NK-92 (cell line): Measurements from ENCODE around the gene MKNK2.

Experiments
- DNase-seq: peaks from one replicate; lab custom pipeline; 2025; ENCODE audit not compliant: unreplicated experiment; lab: John Stamatoyannopoulos, UW

Gene MKNK2

DNA sequence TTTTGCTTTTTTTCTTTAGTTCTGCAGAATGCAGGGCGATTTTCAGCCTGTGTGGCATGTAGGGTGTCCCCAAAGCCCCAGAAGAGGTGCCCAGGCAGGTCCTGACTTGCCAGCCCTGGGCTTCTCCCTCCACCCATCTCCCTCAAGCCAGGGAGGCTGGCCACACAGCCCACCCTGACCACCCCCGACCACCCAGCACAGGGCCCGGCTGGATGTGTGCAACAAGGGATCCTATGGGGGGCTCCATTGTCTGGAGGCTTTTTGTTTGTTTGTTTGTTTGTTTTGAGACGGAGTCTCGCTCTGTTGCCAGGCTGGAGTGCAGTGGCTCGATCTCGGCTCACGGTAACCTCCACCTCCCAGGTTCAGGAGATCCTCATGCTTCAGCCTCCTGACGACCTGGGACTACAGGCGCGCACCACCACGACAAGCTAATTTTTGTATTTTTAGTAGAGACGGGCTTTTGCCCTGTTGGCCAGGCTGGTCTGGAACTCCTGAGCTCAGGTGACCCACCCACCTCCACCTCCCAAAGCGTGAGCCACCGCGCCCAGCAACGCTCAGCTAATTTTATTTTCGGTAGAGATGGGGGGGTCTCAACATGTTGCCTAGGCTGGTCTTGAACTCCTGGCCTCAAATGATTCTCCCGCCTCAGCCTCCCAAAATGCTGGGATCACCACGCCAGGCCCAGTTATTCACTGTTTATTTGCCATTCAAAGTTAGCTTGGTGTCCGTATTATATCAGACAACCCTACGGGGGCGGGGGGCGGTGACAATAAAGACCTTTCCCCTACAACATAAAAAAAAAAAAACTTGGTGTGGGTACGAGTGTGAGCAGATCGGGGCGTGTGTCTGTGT lies 7.8 kb upstream of the MKNK2 start:
- no peak for DNase-seq

DNA sequence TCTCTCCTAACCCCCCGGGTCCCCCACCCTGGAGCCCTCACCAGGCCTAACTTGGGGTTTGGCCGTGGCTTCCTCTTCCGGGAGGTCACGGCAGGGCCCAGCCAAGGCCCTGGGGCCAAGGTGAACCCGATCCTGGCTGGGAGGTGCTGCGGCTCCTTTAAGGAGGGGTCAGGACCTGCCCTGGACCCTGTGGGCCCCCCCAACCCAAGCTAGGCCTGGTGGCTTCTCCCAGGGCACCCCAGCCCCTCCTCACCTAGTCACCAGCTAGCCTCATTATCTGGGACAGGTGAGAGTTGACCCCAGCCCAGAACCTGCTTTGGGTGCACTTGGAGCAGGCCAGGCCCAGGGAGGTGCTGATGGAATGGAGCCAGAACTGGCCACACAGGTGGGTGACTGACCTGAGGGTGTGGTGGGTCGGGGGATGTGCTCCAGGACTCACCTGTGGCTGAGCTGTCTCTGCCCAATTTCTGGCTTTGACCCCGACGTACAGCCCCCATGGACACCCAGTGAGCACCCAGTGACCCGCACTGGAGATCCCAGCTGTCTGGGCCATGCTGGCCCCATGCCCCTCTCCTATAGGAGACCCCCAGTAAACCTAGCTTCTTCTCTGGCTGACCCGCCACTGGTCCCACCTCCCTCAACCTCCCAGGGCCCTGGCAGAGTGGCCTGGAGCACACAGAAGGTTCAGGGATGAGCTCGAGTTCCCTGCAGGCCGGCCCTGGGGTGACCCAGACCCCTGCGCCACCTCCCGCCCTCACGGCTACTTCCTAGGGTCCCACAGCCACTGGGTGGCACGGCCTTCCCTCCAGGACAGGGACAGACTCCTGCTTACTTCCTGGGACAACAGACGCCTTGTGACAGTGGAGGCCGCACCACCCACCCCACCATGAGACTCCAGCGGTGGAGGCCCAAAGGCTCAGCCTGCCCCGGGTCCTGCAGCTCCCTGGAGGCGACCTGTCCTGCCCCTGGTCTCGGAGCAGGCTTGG lies 6.7 kb upstream of the MKNK2 start:
- DNase-seq: no peak

DNA sequence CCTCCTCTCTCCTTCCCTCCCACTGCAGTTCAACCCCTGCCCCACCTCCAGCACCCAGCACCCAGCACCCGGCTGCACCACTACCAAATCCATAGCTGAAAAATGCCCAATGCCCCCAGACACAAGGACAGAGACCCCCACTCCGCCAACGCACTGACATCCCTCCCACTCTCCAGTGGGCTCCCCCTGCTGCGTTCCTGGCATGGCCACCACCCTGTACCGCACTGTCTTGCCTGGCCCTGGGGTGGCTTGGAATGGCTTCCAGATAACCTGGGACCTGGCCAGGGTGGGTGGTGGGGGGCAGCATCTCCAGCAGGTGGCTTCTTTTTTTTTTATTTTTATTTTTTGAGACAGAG lies 5.8 kb upstream of the MKNK2 start:
- DNase-seq: no peak

DNA sequence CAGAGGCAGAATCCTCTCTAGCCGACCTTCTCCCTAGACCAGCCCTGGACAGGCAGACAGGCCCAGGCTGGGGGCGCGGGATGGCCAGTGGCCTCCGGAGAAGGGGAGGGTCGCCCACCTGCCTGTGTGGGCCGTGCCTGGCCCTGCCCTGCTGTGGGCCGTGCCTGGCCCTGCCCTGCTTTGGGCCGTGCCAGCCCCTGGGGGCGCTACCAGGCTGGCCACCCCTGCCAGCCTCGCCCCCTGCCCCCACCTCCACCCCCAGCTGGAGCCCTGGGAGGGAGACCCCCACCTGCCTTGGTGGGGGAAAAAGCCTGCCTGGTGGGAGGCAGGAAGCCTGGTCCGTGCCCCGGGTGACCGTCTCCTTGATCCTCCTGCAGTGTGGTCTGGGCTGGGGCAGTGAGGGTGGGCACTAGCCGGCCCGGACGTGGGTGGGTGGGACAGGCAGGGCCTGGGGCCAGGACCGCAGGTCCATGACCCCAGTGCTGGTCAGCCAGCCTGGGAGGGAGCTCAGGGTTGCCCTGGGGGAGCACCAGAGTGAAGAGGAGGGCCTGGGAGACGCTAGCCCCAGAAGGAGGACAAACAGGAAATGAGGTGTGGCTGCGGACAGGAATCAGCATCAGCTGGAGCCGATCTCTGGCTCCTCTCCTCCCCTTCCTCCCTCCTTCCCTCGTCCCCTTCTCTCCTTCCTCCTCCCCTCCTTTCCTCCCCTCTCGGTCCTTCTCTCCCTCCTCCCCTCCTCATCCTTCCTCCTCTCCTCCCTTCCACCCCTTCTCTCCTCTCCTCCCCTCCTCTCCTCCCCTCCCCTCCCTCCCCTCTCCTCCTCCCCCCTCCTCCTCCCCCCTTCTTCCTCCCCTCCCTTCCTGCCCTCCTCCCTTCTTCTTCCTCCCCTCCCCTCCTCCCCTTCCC lies 5.1 kb upstream of the MKNK2 start:
- no peak for DNase-seq

DNA sequence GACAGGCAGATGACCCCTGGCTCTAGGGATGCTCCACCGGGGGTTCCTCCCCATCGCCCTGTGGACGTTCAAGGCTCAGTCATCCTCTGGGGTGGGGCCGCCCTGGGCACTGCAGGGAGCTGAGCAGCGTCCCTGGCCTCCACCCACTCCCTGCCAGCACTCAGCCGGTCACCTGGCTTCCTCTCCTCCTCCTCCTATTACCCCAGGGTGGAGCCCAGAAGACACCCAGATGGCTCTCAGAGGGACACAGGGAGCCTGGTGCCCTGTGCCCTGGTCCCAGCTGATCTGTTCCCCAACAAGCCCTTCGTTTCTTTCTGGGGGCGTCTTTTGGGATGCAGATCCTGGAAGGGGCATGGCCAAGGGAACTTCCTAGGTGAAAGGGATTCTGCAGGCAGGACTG lies 3.7 kb upstream of the MKNK2 start:
- DNase-seq: no peak

DNA sequence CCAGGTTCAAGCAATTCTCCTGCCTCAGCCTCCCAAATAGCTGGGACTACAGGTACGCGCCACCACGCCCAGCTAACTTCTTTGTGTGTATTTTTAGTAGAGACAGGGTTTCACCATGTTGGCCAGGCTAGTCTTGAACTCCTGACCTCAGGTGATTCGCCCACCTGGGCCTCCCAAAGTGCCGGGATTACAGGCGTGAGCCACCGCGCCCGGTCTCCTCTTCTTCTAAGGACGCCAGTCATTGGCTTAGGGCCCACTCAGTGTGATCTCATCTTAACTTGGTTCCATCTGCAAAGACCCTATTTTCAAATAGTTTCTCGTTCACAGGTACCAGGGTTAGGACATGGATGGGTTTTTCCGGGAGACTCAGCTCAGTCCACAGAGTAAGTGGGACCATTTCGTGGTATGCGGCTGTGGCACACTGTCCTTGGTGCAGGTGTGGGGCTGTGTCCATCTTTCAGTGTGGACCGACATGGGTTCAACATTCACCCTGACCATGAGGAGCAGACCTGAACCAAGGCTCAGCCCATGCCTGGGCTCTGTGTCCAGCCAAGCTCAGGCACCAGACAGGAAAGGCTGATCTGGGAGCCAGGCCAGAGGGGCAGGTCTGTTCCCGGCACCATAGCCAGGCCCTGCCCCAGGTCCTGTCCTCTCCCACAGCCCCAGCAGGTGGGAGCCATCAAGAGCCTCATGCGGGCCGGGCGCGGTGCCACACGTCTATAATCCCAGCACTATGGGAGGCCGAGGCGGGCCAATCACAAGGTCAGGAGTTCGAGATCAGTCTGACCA lies 2.8 kb upstream of the MKNK2 start:
- DNase-seq: no peak

DNA sequence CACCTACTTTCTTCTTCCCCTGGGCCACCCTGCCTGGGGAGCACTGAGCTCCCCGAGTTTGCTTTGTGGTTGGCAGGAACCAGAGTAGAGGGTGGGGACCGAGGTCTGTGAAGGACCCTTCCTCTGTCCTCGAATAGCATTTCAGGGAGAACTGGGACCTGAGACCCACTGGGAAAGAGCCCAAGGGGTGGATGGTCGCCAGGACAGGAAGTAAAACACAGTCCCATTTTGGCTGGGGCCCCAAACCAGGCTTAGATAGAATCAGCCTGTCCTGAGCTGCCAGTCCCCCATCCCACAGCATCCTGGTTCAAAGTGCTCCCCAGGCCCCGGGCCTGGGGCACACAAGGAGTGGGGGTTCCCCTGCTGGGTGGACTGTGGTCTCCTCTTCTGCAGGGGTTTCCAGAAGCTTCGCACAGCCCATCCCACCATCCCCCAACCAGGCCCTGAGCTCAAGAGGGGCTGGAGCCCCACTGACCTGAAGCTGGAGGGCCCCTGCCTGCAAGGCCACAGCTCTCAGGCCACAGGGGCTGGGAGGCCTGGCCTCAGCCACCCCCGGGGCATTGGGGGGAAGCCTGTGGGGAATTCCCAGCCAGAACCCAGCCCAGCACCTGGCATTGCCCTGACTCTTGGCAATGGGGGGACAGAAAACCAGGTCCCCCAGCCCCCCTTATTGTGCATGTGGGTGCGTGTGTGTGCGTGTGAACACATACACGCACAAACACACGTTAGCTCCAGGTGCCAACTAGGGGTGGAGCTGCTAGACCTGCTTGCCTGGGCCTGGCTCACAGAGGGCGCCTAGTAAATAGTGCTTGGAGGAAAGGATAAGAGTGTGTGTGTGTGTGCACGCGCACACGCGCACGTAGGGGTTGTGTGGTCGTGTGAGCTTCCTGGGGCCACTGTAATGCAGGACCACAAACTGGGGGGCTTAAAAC lies 995 bp upstream of the MKNK2 start:
- DNase-seq: no peak

DNA sequence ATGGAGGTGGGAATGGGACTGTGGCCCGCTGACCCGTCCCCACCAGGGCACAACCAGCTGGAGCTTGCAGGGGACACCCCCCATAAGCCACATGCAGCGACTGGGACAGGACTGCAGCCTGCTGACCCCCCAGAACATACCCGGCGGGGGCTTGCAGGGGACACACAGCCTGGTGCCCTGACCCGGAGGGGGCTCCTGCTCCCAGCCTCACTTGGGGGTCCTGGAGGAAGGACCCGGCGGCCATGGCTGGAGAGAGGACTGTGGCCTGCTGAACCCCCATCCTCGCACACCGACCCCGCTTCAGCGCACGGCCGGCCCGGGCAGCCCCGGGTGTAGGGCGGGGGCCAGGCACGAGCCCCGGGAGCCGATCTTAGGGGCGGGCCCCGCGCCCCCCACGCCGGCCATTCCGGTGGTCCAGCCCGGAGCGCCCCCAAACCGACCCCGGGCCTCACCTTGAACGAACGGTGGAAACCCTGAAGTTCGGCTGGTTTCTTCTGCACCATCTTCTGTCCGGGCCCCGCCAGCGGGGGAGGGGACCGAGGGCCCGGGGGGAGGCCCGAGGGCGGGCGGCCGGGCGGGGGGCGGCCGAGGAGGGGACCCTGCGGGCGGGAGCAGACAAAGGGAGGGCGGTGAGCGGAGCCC lies 574 bp downstream of the MKNK2 start:
- DNase-seq: no peak

DNA sequence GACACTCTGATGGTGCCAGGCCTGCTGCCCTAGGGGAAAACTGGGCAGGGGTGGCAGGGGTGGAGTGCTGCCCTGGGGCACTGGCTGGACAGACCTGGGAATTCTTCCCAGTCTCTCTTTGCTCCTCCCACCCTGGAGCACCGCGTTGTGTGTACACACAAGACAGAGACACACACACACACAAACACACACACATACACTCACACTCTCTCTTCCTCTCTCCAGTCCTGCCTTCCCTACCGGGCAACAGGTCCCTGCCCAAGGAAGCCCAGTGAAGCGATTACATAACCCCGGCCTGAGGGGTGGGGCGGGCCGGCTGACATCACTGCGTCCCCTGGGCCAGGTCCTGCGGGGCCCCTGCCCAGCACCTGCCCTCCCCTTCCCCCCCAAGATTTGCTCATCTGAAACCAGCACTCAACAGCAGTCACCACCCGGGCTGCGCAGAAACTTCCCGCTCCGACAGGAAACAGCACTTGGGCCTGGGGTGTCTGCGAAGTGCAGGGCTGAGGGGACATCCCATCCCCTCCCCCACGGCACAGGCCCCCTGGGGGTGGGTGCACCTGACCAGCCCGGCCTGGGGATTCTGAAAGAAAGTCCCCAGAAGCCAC lies 1.2 kb downstream of the MKNK2 start:
- DNase-seq: no peak

DNA sequence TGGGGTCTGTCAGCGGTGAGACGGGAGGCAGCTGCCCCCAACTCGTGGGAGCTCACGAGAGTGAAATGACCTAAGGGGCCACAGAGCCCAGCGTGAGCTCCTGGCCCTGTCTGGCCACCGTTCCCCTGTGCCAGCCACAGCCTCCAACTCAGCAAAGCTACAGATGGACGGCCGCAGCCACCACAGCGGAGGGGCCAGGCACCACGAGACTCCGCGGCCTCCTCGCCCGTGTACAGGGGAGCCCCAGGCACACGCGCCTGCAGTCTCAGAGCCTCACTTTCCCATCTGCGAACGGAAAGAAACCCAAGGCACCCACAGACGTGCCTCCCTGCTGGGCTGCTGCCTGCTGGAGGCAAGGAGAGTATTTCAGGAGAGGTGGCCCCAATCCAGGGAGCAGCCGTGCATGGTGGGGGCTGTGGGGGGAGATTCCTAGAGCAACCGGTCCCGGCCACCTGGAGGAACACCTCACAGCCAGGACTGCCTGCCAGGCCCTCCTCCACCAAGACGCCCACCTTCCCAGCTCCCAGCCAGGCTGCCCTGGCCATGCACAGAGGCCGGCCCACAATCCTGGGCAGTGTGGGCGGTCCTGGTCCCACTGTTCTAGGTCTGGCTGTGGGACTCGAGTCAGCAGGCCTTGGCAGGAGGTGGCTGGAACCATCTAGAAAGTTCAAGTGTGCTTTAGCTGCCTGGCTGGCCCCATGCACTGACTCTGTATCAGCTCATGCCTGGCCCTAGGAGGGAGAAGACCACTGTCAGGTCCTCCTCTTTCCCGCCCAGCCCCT lies 1.9 kb downstream of the MKNK2 start:
- no peak for DNase-seq

DNA sequence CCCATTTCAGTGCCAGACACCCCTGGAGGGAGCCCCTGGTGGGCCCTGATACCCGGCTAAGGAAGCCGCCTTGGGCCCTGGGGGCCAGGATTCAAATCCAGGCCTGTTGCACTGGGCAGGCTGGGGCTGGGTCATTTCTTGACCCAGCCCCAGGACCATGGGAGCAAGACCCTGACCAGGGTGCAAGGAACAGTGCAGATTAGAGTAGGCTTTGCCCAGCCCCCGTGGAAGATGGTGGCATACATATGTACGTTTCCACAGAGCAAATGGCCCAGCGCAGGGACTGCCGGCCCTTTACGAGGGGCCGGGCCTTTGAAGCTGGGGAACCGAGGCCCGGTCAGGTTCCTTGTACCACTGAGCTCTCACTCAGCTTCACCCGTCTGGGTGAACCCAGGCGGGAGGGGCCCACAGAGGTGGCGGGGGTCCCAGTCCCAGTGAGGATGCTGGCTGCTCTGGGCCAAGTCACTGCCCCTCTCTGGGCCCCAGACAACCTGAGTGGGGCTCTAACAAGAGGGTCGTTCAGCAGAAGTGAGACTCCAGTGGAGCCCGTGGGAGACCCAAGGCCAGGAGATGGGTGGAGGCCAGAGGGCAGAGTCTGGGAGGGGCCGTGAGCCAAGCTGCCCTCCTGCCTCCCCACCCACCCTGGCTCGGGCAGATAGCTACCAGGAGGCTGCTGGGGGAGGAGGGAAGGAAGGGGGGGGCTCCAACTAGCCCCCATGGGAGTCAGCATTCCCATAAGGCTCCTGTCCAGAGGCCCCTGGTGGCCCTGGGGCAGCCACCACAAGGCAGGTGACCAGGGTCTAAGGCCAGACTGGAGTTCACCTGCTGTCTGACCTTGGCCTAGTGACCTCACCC lies 2.7 kb downstream of the MKNK2 start:
- DNase-seq: no peak

DNA sequence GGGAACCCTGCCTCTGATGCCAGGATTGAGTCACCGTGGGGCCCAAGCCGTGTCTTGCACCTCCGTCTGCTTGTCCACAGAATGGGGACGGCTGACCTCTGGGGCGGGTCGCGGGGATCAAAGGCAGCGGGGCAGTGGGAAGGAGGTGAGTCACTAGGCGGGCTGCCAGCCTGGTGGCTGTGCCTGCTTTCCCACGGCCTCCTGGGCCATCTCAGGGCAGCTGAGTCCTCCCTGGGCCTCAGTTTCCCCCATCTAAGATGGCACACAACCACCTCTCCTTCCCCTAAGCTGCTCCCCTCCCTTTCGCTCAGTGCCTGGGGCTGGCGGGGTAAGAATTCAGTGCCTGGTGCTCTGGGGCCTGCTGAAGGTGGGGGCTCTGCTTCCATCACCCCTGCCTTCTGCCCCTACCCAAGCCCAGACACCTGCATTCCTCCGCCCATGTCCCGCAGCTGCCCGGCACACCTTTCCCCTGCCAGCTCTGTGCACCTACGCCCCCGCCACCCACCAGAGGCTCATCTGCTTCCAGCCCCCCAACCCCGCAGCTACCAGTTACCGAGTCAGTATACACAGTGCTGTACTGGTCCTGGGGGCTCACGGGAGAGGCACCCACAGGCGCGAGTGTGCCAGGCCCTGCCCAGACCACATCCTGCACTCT lies 3.5 kb downstream of the MKNK2 start:
- DNase-seq: no peak

DNA sequence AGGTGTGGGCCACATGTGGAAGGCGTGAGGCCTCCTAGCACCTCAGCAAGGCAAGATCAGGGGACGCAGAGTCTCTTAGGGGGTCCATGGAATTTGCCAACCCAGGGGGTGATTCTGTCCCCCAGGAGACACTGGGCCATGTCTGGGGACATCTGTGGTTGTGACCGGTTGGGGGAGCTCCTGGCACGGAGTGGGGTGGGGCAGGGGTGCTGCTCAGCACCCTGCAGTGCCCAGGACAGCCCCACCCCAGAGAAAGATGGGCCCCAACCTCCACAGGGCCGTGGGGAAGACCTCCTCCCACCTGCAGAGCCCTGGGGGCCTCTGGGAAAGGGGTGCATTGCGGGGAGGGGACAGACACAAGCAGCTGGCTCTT lies 4.0 kb downstream of the MKNK2 start:
- no peak for DNase-seq

DNA sequence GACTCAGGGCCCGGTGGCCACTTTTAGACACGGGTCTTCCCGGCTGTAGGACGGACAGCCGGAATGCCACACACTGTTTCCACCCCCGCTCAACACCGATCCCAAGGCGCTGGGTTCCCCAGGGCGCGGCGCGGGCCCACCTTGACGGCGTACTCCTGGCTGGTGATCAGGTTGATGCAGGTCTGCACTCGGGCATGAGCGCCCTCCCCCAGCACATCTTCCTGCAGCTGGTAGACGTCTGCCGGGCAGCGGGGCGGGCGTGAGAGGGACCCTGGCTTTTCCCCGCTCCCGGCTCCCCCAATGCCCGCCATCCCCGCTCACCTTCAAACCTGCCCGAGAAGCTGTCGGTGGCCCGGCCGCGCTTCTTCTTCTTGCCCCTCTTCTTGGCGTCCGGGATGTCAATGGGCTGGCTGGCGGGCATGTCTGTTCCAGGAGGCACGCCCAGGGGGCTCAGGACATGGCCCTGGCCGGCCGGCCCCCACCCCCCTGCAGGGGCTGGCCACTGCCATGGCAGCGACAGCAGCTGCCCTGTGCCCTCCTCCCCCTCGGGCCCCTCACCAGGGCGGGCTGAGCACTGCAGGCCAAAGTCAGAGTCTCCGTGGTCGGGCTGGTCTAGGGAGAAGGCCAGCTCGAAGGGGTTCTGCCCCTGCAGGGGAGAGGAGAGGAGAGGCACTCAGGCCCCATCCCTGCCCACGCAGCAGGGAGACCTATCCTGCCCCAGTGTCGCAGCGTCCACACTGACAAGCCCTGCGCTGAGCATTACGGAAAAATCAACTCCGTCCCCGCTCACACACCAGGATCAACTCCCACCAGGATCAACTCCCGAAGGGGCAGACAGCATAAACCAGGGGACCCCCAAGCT lies 4.8 kb downstream of the MKNK2 start:
- DNase-seq: no peak

DNA sequence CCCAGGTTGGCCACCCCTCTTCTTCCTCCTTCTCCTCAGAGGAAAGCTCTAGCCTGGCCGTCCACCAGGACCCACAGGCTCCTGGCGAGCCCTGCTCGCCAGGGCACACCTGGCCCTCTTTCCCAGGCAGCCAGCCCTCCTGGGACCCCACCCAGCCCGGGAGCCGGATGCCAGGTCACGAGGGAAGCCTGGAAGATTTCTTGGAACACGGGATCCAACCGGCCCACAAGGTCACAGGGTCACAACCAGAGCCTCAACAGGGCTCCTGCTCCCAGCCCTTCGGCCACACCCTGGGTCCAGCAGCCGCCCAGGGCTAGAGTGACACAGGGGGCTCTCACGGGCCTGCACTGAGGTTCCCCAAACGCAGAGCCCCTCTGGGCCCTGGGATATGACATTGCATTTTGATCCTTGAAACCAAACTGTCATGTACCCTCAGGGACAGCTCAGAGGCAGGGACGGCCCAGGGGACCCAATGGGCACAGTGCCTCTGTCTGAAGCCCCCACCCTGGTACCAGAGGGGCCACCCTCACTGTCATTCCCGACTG lies 5.5 kb downstream of the MKNK2 start:
- no peak for DNase-seq
